Endothelial cell of umbilical vein (primary cell): ENCODE data around the gene SPHK2.
A peak's percentile ranks its signal among the peaks of the same experiment; 100 is the strongest.

ENCODE experiments used
- CTCF ChIP-seq, 2 donors: IDR thresholded peaks; 1 replicate in 1 of 2; 2 replicates in 1 of 2; pipeline ENCODE4 v1.5.1; 2011; ENCODE audit warnings: low read length in 2 of 2, mild to moderate bottlenecking in 2 of 2, moderate library complexity in 2 of 2, control low read depth in 1 of 2, inconsistent platforms in 1 of 2, low read depth in 1 of 2; ENCODE audit not compliant: insufficient read depth in 1 of 2; ENCODE audit errors: extremely low read depth in 1 of 2
- EZH2 ChIP-seq: IDR thresholded peaks from 2 replicates; pipeline ENCODE4 v1.6.1; 2012; ENCODE audit warnings: borderline replicate concordance, low read depth, mild to moderate bottlenecking, moderate library complexity, low read length, inconsistent platforms; ENCODE audit not compliant: severe bottlenecking
- FOS ChIP-seq: IDR thresholded peaks from 2 replicates; pipeline ENCODE4 v1.6.1; 2011; ENCODE audit warnings: mild to moderate bottlenecking, low read length, moderate library complexity, borderline replicate concordance; ENCODE audit not compliant: insufficient read depth
- GATA2 ChIP-seq: IDR thresholded peaks from 2 replicates; pipeline ENCODE4 v1.7.0; 2011; ENCODE audit warnings: low read depth, mild to moderate bottlenecking, moderate library complexity, mixed read lengths, low read length; ENCODE audit not compliant: insufficient read length, insufficient read depth
- JUN ChIP-seq: IDR thresholded peaks from 2 replicates; pipeline ENCODE4 v1.6.1; 2011; ENCODE audit warnings: borderline replicate concordance, low read depth; ENCODE audit not compliant: insufficient read length, insufficient read depth
- MAX ChIP-seq: IDR thresholded peaks from 2 replicates; pipeline ENCODE4 v1.6.1; 2011; ENCODE audit not compliant: insufficient read depth, insufficient read length
- MYC ChIP-seq: IDR thresholded peaks from one replicate; pipeline ENCODE4 v1.6.1; 2011; ENCODE audit warnings: mild to moderate bottlenecking, low read depth, low read length
- POLR2A ChIP-seq: IDR thresholded peaks from 2 replicates; pipeline ENCODE4 v1.6.1; 2012; ENCODE audit warnings: low read depth, mild to moderate bottlenecking, control low read depth, low read length
- POLR2AphosphoS5 ChIP-seq: IDR thresholded peaks from 2 replicates; pipeline ENCODE4 v1.6.1; 2012; ENCODE audit warnings: low read depth, mild to moderate bottlenecking, control low read depth, low read length, moderate library complexity; ENCODE audit not compliant: insufficient read depth

DNA sequence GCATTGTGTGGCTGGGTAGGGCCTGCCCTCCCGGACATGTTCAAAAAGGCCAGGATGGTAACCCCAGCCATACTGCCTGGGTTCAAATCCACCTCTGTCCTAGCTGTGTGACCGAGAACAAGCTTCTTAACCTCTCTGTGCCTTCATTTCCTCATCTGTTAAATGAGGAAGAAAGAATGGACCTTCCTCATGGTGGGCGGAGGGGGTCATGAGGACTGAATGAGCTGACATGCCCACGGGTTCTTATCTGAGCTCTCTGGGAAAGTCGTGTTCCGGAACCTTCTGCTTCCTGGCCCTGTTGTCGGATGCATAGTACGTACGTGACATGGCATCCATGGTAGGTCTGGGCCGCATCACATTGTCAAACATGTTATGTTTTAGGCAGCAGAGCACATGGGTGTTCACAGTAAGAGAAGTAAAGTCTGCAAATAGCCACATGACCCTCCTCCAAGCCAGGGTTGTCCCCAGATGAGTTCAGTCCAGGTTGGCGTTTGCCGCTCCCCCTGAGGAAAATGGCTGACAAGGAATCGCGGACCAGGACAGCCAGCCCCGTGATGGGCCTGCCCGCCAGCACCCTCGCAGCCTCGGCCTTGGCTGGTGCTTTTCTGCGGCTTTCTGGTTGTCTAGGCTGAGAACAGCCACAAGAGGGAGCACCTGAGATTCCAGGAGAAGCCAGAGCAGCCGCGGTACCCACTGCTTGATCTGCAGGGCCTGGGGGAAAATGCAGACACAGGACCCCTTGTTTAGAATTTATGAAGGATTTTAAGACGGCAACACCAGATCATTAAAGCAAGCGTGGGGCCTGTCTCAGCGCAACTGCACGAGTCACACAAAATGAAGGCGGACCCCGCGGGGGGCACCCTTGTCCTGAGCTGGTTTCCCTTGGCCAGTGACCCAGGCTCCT, 55.9 kb downstream of the SPHK2 start:
- peak; percentile 86 to 92 for TF ChIP-seq CTCF (IDR thresholded peaks at IDR 0.05; ENCODE audit: extremely low read depth in 1 of 2, insufficient read depth in 1 of 2, low read depth in 1 of 2, low read length in 2 of 2)
- TF ChIP-seq EZH2, result no peak
- no peak for TF ChIP-seq JUN
- TF ChIP-seq POLR2A, result no peak
- TF ChIP-seq GATA2, result no peak
- TF ChIP-seq POLR2AphosphoS5, result no peak
- TF ChIP-seq MAX, result no peak
- no peak for TF ChIP-seq FOS
- no peak for TF ChIP-seq MYC
